K562 (cell line): ENCODE measurements around the gene PCP2. TPM values are rescaled to one million over a fixed set of nuclear protein-coding genes. Genes with fewer than 3 reads are reported as not detected.
A peak's percentile ranks its signal among the peaks of the same experiment; 100 is the strongest.

Experiments
- ATAC-seq: fragments of 200-7000 bp; cut with Tn5 transposase; 3 replicates; pipeline ENCODE4 v1.9.1; 2020; ENCODE audit warnings: moderate library complexity
- BruUV-seq: library from RNA; stranded (reverse); fragments of 400-500 nt; replicated peaks from 2 replicates; lab custom pipeline; 2021; lab: Mats Ljungman, UMichigan
- CTCF ChIA-PET: fragments of 300-600 bp; formaldehyde crosslinking; extraction: SDS; loops from one replicate; lab custom pipeline; 2021; ENCODE audit warnings: low intra/inter-chr PET ratio; lab: Yijun Ruan, JAX
- POLR2A ChIA-PET: fragments of 300-600, 350-650 bp; sonication (Branson Sonifier 250); formaldehyde crosslinking; extraction: SDS; loops from one replicate; lab custom pipeline; 2021; ENCODE audit warnings: antibody characterized with exemption, inconsistent platforms; lab: Yijun Ruan, JAX
- DNase-seq, 4 experiments: peaks; one replicate each; pipeline versions ENCODE4 v3.0.0 to v3.0.0-alpha.2; 2011 to 2018; ENCODE audit warnings: low spot score in 3 of 4, mixed read lengths in 3 of 4; ENCODE audit errors: extremely low read depth in 1 of 4
- FAIRE-seq: peaks from 2 replicates; lab custom pipeline; 2011; peaks lifted over from hg19 to GRCh38; lab: Jason Lieb, UNC
- H2AFZ ChIP-seq: 2 replicates; pipeline ENCODE4 v1.6.0; 2011; ENCODE audit warnings: low read depth, low read length, control low read depth, inconsistent platforms
- H3K27ac ChIP-seq: fragments of 200-600 bp; 3 replicates; pipeline ENCODE4 v1.8.0; 2011; ENCODE audit warnings: low read depth, mild to moderate bottlenecking, control low read depth, inconsistent platforms, low read length, moderate library complexity, mixed read lengths; ENCODE audit errors: extremely low read depth
- H3K27me3 ChIP-seq, 2 experiments: fragments of 300-600 bp in 1 of 2; 2 replicates in 1 of 2; 3 replicates in 1 of 2; pipeline versions ENCODE4 v1.6.0 to v1.8.0; 2011; ENCODE audit warnings: inconsistent platforms in 2 of 2, low read length in 2 of 2, mild to moderate bottlenecking in 1 of 2, mixed read lengths in 1 of 2, moderate library complexity in 1 of 2; ENCODE audit not compliant: control insufficient read depth in 2 of 2, insufficient read depth in 2 of 2
- H3K36me3 ChIP-seq: fragments of 300-600 bp; 3 replicates; pipeline ENCODE4 v1.8.0; 2011; ENCODE audit warnings: mild to moderate bottlenecking, low read length, inconsistent platforms; ENCODE audit not compliant: control insufficient read depth, insufficient read depth
- H3K4me1 ChIP-seq, 2 experiments: fragments of 200-600 bp in 1 of 2; replicated peaks in 1 of 2; 2 replicates in 1 of 2; 3 replicates in 1 of 2; pipeline versions ENCODE4 v1.5.1 to v1.8.0; 2011; ENCODE audit warnings: inconsistent platforms in 2 of 2, low read length in 2 of 2, mild to moderate bottlenecking in 1 of 2, mixed read lengths in 1 of 2, moderate library complexity in 1 of 2; ENCODE audit not compliant: control insufficient read depth in 2 of 2, insufficient read depth in 2 of 2
- H3K4me2 ChIP-seq: 2 replicates; pipeline ENCODE4 v1.6.1; 2011; ENCODE audit warnings: low read length, control low read depth, inconsistent platforms, mixed read lengths; ENCODE audit not compliant: insufficient read depth
- H3K4me3 ChIP-seq: fragments of 200-600 bp; sonication (generic), shearing (Covaris generic); 2 replicates; pipeline ENCODE4 v1.5.1; 2016; ENCODE audit warnings: control low read depth, inconsistent platforms
- H3K79me2 ChIP-seq: fragments of 200-600 bp; 3 replicates; pipeline ENCODE4 v1.8.0; 2011; ENCODE audit warnings: low read length, inconsistent platforms; ENCODE audit not compliant: control insufficient read depth, insufficient read depth
- H3K9ac ChIP-seq, 2 experiments: 2 replicates each; pipeline versions ENCODE4 v1.6.0 to v1.6.1; 2011; ENCODE audit warnings: low read depth in 2 of 2, low read length in 2 of 2, control low read depth in 1 of 2, inconsistent platforms in 1 of 2, mild to moderate bottlenecking in 1 of 2, mixed read lengths in 1 of 2; ENCODE audit not compliant: insufficient read depth in 1 of 2
- H3K9me1 ChIP-seq: one replicate; pipeline ENCODE4 v1.6.0; 2011; ENCODE audit warnings: inconsistent platforms, mild to moderate bottlenecking, low read length, moderate library complexity; ENCODE audit not compliant: control insufficient read depth, insufficient read depth
- H3K9me3 ChIP-seq: replicated peaks from 2 replicates; pipeline ENCODE4 v1.5.1; 2011; ENCODE audit warnings: low read depth, low read length, inconsistent platforms; ENCODE audit not compliant: control insufficient read depth, insufficient read depth
- H4K20me1 ChIP-seq: replicated peaks from 2 replicates; pipeline ENCODE4 v1.6.1; 2011; ENCODE audit warnings: low read length, inconsistent platforms, mixed read lengths; ENCODE audit not compliant: control insufficient read depth, insufficient read depth
- ATF7 ChIP-seq: fragments of 450-650 bp; IDR thresholded peaks from 2 replicates; pipeline ENCODE4 v1.7.1; 2014; ENCODE audit warnings: mild to moderate bottlenecking, moderate library complexity
- CGGBP1 ChIP-seq: fragments of 250-450 bp; sonication (Bioruptor Pico); IDR thresholded peaks from 2 replicates; pipeline ENCODE4 v1.9.0; 2021; ENCODE audit warnings: mild to moderate bottlenecking
- EP300 ChIP-seq: IDR thresholded peaks from 2 replicates; pipeline ENCODE4 v1.6.1; 2012; ENCODE audit warnings: low read length, improper control_type of control experiment
- FOS ChIP-seq: IDR thresholded peaks from 3 replicates; pipeline ENCODE4 v1.6.1; 2011; ENCODE audit not compliant: insufficient read length; ENCODE audit errors: extremely low read depth
- JUND ChIP-seq, 2 experiments: IDR thresholded peaks; 2 replicates in 1 of 2; 3 replicates in 1 of 2; pipeline ENCODE4 v1.6.1; 2011; ENCODE audit warnings: borderline replicate concordance in 2 of 2, low read depth in 2 of 2, low read length in 2 of 2, improper control_type of control experiment in 1 of 2, missing biosample characterization in 1 of 2, missing genetic modification characterization in 1 of 2, missing genetic modification reagents in 1 of 2
- KDM2B ChIP-seq: fragments of 250-450 bp; sonication (Bioruptor Pico); IDR thresholded peaks from 2 replicates; pipeline ENCODE4 v1.8.0; 2021; ENCODE audit warnings: mild to moderate bottlenecking, moderate library complexity
- MITF ChIP-seq: IDR thresholded peaks from 2 replicates; pipeline ENCODE4 v1.6.1; 2014; ENCODE audit warnings: antibody characterized with exemption
- PCBP2 ChIP-seq: fragments of 200-400 bp; formaldehyde crosslinking; IDR thresholded peaks from 2 replicates; pipeline ENCODE4 v1.6.1; 2018; ENCODE audit warnings: low read length, low read depth, mild to moderate bottlenecking, moderate library complexity; ENCODE audit not compliant: poor library complexity, severe bottlenecking
- RBM39 ChIP-seq: fragments of 200-400 bp; formaldehyde crosslinking; optimal IDR thresholded peaks from 2 replicates; pipeline ENCODE3; 2018; ENCODE audit warnings: low read depth, low read length
- SAFB ChIP-seq: fragments of 200-400 bp; formaldehyde crosslinking; IDR thresholded peaks from 2 replicates; pipeline ENCODE4 v1.6.1; 2017; ENCODE audit warnings: low read depth, low read length, borderline replicate concordance
- SIN3B ChIP-seq: fragments of 450-650 bp; IDR thresholded peaks from 2 replicates; pipeline ENCODE4 v1.6.1; 2017; ENCODE audit warnings: low read depth, mild to moderate bottlenecking, moderate library complexity
- SIRT6 ChIP-seq: IDR thresholded peaks from one replicate; pipeline ENCODE4 v1.6.1; 2012; ENCODE audit warnings: low read depth, mild to moderate bottlenecking, control low read depth, inconsistent platforms, low read length, moderate library complexity
- SMC3 ChIP-seq: conservative IDR thresholded peaks from 2 replicates; pipeline ENCODE4 v1.6.1; 2011; ENCODE audit warnings: low read depth, low read length, improper control_type of control experiment; ENCODE audit not compliant: insufficient read depth
- TAF1 ChIP-seq: IDR thresholded peaks from 2 replicates; pipeline ENCODE4 v1.6.1; 2011; ENCODE audit warnings: mild to moderate bottlenecking, low read length, moderate library complexity; ENCODE audit not compliant: insufficient read depth, control insufficient read depth, severe bottlenecking; ENCODE audit errors: extremely low read depth
- TCFL5 ChIP-seq: fragments of 250-450 bp; sonication (Bioruptor Pico); conservative IDR thresholded peaks from 2 replicates; pipeline ENCODE4 v1.6.1; 2021; ENCODE audit warnings: mild to moderate bottlenecking, moderate library complexity, matching md5 sums
- ZFPM2 ChIP-seq: fragments of 250-450 bp; sonication (Bioruptor Pico); IDR thresholded peaks from 2 replicates; pipeline ENCODE4 v1.5.1; 2022; ENCODE audit warnings: mild to moderate bottlenecking
- ZNF12 ChIP-seq: sonication (generic); formaldehyde crosslinking; IDR thresholded peaks from 2 replicates; pipeline ENCODE4 v1.4.0; 2020; ENCODE audit warnings: mild to moderate bottlenecking, missing genetic modification reagents
- ZNF239 ChIP-seq: fragments of 250-450 bp; sonication (Bioruptor Pico); IDR thresholded peaks from 2 replicates; pipeline ENCODE4 v1.4.0; 2020; ENCODE audit warnings: mild to moderate bottlenecking
- ZNF445 ChIP-seq: fragments of 250-450 bp; sonication (Bioruptor Pico); IDR thresholded peaks from 2 replicates; pipeline ENCODE4 v1.4.0; 2020; ENCODE audit warnings: low read depth, mild to moderate bottlenecking, moderate library complexity
- ZNF586 ChIP-seq: fragments of 450-650 bp; formaldehyde crosslinking; conservative IDR thresholded peaks from 2 replicates; pipeline ENCODE4 v1.4.0; 2020; ENCODE audit warnings: mild to moderate bottlenecking, moderate library complexity
- ZNF830 ChIP-seq: fragments of 250-450 bp; sonication (Bioruptor Pico); IDR thresholded peaks from 2 replicates; pipeline ENCODE4 v1.5.0; 2021; ENCODE audit warnings: mild to moderate bottlenecking
- ZZZ3 ChIP-seq: fragments of 450-650 bp; IDR thresholded peaks from 2 replicates; pipeline ENCODE4 v1.6.1; 2016; ENCODE audit warnings: antibody characterized with exemption, mild to moderate bottlenecking, moderate library complexity
- WGBS: fragments of 100-300 bp; shearing (Covaris generic); methylation state at CpG from one replicate; pipeline ENCODE4 v1.1.6; 2016; ENCODE audit warnings: low coverage, mixed read lengths; ENCODE audit not compliant: insufficient coverage; ENCODE audit errors: missing lambda C conversion rate; 5-methylcytosine and 5-hydroxymethylcytosine counted together
- in situ Hi-C: fragments of 300-500 bp; cut with MboI; formaldehyde crosslinking; loops from 4 replicates; pipeline ENCODE4 v1.15.0; 2018; ENCODE audit warnings: inconsistent platforms, mixed read lengths
- intact Hi-C: fragments of 100-400 bp; cut with micrococcal nuclease; formaldehyde crosslinking; loops from 2 replicates; pipeline ENCODE4 v1.14.2; 2022
- polyA plus RNA-seq, 8 experiments: library from polyadenylated mRNA; depleted of rRNA in 4 of 8; stranded (reverse) in 5 of 8; unstranded in 3 of 8; fragments of >200 nt; fragmentation: Nextera tagmentation in 2 of 8; fragmentation: Illumina TruSeq in 1 of 8; extraction: Ambion mirVana in 2 of 8; extraction: Trizol in 1 of 8; gene quantifications; 2 replicates each; pipeline versions ENCODE4 v1.2.1 to v1.2.3, GENCODE V29; 2011 to 2014; ENCODE audit warnings: inconsistent platforms in 1 of 8, missing spikeins in 1 of 8
- total RNA-seq, 7 experiments: library from RNA; depleted of rRNA in 6 of 7; stranded (reverse); fragments of >200 nt in 6 of 7; fragmentation: Illumina TruSeq in 2 of 7; extraction: Trizol in 2 of 7; gene quantifications; 2 replicates each; pipeline versions ENCODE4 v1.2.1 to v1.2.3, GENCODE V29; 2011 to 2021; ENCODE audit warnings: low replicate concordance in 1 of 7

The PCP2 gene
- total and polyA plus RNA-seq, 9 of the 15 experiments (the other 6 are each of a cell fraction or from before 2014, with no cell fraction given): 0.17 to 1.3 (median 0.49) TPM; not detected in 3

GRCh38 chr19:7652061-7652641 lies 18.6 kb upstream of the PCP2 start:
- peaks cover 2 to 11% of the 10 kb centered on the region in 2 experiments; a peak in 3 of 5 replicates for H3K4me1 ChIP-seq
- DNase-seq (peak; percentile 79 to 92 (median 84)), ATAC-seq (peak; percentile 88), FAIRE-seq (peak; percentile 97)
- peak overlapping the region; percentile 49; the same call in 1 of the 3 replicates for H3K27ac ChIP-seq
- ChIA-PET POLR2A (interaction anchor here (0.6 to 1.3 kb wide), 2 partner anchors 9 to 293 kb away, joined by 3 to 5 read pairs; no protein-coding TSS in a partner anchor), CTCF (interaction anchor here (1.6 kb wide), 1 partner anchor 28 kb away, joined by 6 read pairs; no protein-coding TSS in a partner anchor)
- 6% methylated on average over 28 of the region's 28 CpGs for WGBS
- peaks cover 7% of the 10 kb centered on the region; the same call in 1 of the 3 replicates for H3K36me3 ChIP-seq
- no peak overlapping the region for H3K4me3 ChIP-seq
- H3K79me2 ChIP-seq: no peaks in the 10 kb centered on the region
- in situ Hi-C loops: no loop called here
- H3K4me2 ChIP-seq: peak overlapping the region; percentile 72
- no peaks in the 10 kb centered on the region for H4K20me1 ChIP-seq
- H3K9me1 ChIP-seq: no peaks in the 10 kb centered on the region
- H3K9ac ChIP-seq: peak overlapping the region in 1 of 2 experiments; percentile 75; a peak in 1 of 4 replicates
- H3K27me3 ChIP-seq: no peaks in the 10 kb centered on the region
- intact Hi-C loops: loop anchor here (2.0 kb wide), 1 partner anchor 29 kb away; the partner anchor contains the start of gene TRAPPC5
- H2AFZ ChIP-seq: peak overlapping the region; percentile 95
- no peaks in the 10 kb centered on the region for H3K9me3 ChIP-seq
- no TSS peak for BruUV-seq
- TF ChIP-seq ZNF830 (CRISPR knock-in tag) (no peak), SMC3 (peak; percentile 71), SIRT6 (no peak), TAF1 (no peak), SIN3B (no peak), ATF7 (peak; percentile 93), JUND (IDR thresholded peaks at IDR 0.05; ENCODE audit: borderline replicate concordance, low read depth, low read length) (peak; percentile 75), JUND (tag; IDR thresholded peaks at IDR 0.05; ENCODE audit: borderline replicate concordance, low read depth, low read length) (peak; percentile 70; the same call in 1 of the 3 replicates), SAFB (no peak), CGGBP1 (CRISPR knock-in tag) (no peak), ZNF12 (CRISPR knock-in tag) (peak; percentile 89; the same call in 1 of the 2 replicates), KDM2B (CRISPR knock-in tag) (no peak), TCFL5 (CRISPR knock-in tag) (no peak), ZNF445 (CRISPR knock-in tag) (no peak), FOS (no peak), ZNF586 (no peak), RBM39 (no peak), ZZZ3 (no peak), EP300 (peak; percentile 70), MITF (no peak), PCBP2 (no peak), ZFPM2 (CRISPR knock-in tag) (no peak), ZNF239 (CRISPR knock-in tag) (no peak)
